GM23248 (cell line): ENCODE results near the gene SNX32.

Experiments
- EZH2 ChIP-seq: fragments of 200-600 bp; sonication (generic); IDR thresholded peaks from 2 replicates; pipeline ENCODE4 v1.6.1; 2018; ENCODE audit warnings: antibody characterized with exemption, mild to moderate bottlenecking; ENCODE audit not compliant: insufficient read depth, poor library complexity, severe bottlenecking
- EZH2phosphoT487 ChIP-seq: fragments of 200-600 bp; sonication (generic); IDR thresholded peaks from 2 replicates; pipeline ENCODE4 v1.6.1; 2018; ENCODE audit warnings: antibody characterized with exemption, moderate library complexity, mild to moderate bottlenecking, low read depth; ENCODE audit not compliant: insufficient read depth

DNA sequence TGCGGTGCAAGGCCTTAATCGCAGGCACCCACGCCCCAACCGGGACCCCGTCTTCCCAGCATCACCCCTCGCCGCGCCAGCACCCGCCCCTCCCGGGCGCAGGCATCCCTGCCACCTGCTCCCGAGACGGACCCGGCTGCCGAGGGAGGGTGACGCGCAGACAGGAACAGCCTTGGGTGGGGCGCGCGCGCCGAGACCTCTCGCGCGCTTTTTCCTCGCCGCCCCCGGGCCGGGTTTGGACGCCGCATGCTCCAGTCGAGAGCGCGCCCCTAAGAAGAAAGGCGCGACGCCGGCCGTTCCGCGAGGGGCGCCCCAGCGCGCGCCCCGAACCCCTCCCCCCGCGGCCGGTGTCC is 23.7 kb downstream of the SNX32 start:
- no peak for TF ChIP-seq EZH2
- no peak for TF ChIP-seq EZH2phosphoT487
